SH-SY5Y (cell line): Measurements from ENCODE around the gene RSPO1.

Experiments
- GATA2 ChIP-seq: IDR thresholded peaks from 2 replicates; pipeline ENCODE4 v1.6.1; 2011; ENCODE audit warnings: mild to moderate bottlenecking, low read depth, low read length
- GATA3 ChIP-seq: IDR thresholded peaks from 2 replicates; pipeline ENCODE4 v1.6.1; 2011; ENCODE audit warnings: low read depth, mild to moderate bottlenecking, low read length, moderate library complexity

- no peak for TF ChIP-seq GATA2
- TF ChIP-seq GATA3: no peak
Measured at GRCh38 chr1:37601441-37601840, 33.3 kb downstream of the RSPO1 start.
